ENCODE results near the gene BRD1.
A peak's percentile ranks its signal among the peaks of the same experiment; 100 is the strongest.

The BRD1 gene

GRCh38 chr22:49800408-49801238 is 27.1 kb downstream of the BRD1 start:
- DNase-seq = no peak

GRCh38 chr22:49799431-49800075 is 28.1 kb downstream of the BRD1 start:
- DNase-seq = no peak

- no peak for DNase-seq
These were observed 29.1 kb downstream of the BRD1 start for GRCh38 chr22:49798486-49799151.

GRCh38 chr22:49797706-49798105 is 30.0 kb downstream of the BRD1 start:
- no peak for DNase-seq

GRCh38 chr22:49796596-49797270 is 30.9 kb downstream of the BRD1 start:
- DNase-seq = no peak

- no peak for DNase-seq
These were observed 32.2 kb downstream of the BRD1 start for GRCh38 chr22:49795521-49795920.

GRCh38 chr22:49793871-49794270 is 33.8 kb downstream of the BRD1 start:
- DNase-seq = no peak

GRCh38 chr22:49793296-49793695 is 34.4 kb downstream of the BRD1 start:
- DNase-seq = no peak

GRCh38 chr22:49792107-49792506 is 35.6 kb downstream of the BRD1 start:
- DNase-seq = no peak

GRCh38 chr22:49791682-49792081 is 36.0 kb downstream of the BRD1 start:
- DNase-seq = no peak

GRCh38 chr22:49790912-49791311 is 36.8 kb downstream of the BRD1 start:
- DNase-seq = no peak

- peak in 2 of 4 experiments; percentile 14 to 42 for DNase-seq
These were observed 38.2 kb downstream of the BRD1 start for GRCh38 chr22:49789289-49790141.

- no peak for DNase-seq
These were observed 39.2 kb downstream of the BRD1 start for GRCh38 chr22:49788504-49788903.

GRCh38 chr22:49787861-49788260 is 39.8 kb downstream of the BRD1 start:
- no peak for DNase-seq

GRCh38 chr22:49786976-49787706 is 40.5 kb downstream of the BRD1 start:
- no peak for DNase-seq

- DNase-seq = no peak
These were observed 41.7 kb downstream of the BRD1 start for GRCh38 chr22:49785841-49786471.

GRCh38 chr22:49785046-49785521 is 42.6 kb downstream of the BRD1 start:
- DNase-seq = no peak

GRCh38 chr22:49784630-49784971 is 43.1 kb downstream of the BRD1 start:
- no peak for DNase-seq

GRCh38 chr22:49783926-49784629 is 43.6 kb downstream of the BRD1 start:
- DNase-seq = no peak

- no peak for DNase-seq
These were observed 44.5 kb downstream of the BRD1 start for GRCh38 chr22:49783036-49783746.
